ENCODE measurements around the gene RGS5.

- TF ChIP-seq POLR2A (IDR thresholded peaks at IDR 0.05) (no peak), CTCF (IDR thresholded peaks at IDR 0.05) (no peak)
Measured at GRCh38 chr1:163093169-163093568, 109.5 kb downstream of the RGS5 start.

Data from breast epithelium (tissue), 3 donors.